Stomach (tissue), 4 donors: Measurements from ENCODE around the gene TSFM.

Experiments
- CTCF ChIP-seq, 7 experiments: fragments of 450-650 bp in 4 of 7; fragments of 200-600 bp in 3 of 7; sonication (generic) in 3 of 7; IDR thresholded peaks; one replicate each; pipeline ENCODE4 v1.5.1; 2016 to 2019; ENCODE audit warnings: antibody characterized with exemption in 7 of 7, control low read depth in 2 of 7, mild to moderate bottlenecking in 1 of 7
- POLR2A ChIP-seq, 4 donors: fragments of 450-650 bp; IDR thresholded peaks; one replicate each; pipeline ENCODE4 v1.6.1; 2016; ENCODE audit warnings: antibody characterized with exemption in 4 of 4, control low read depth in 2 of 4, mild to moderate bottlenecking in 1 of 4, moderate library complexity in 1 of 4
- POLR2AphosphoS5 ChIP-seq, 3 donors: sonication (generic); formaldehyde crosslinking; IDR thresholded peaks; one replicate each; pipeline ENCODE4 v1.6.1; 2016; ENCODE audit warnings: antibody characterized with exemption in 3 of 3

- no peak for TF ChIP-seq POLR2AphosphoS5 (IDR thresholded peaks at IDR 0.05)
- TF ChIP-seq CTCF (IDR thresholded peaks at IDR 0.05), result no peak
- no peak for TF ChIP-seq POLR2A (IDR thresholded peaks at IDR 0.05)
Observed at GRCh38 chr12:57832966-57833365, 50.4 kb downstream of the TSFM start.
